H1 (cell line): ENCODE data around the gene ALDH1A3. TPM values are rescaled to one million over a fixed set of nuclear protein-coding genes. Genes with fewer than 3 reads are reported as not detected.
A peak's percentile ranks its signal among the peaks of the same experiment; 100 is the strongest.

Experiments
- CTCF ChIA-PET: fragments of 300-600 bp; sonication (Branson Sonifier 250); formaldehyde crosslinking; loops from one replicate; lab custom pipeline; 2021; ENCODE audit not compliant: partially characterized antibody; lab: Charles Lee
- POLR2A ChIA-PET: fragments of 300-600 bp; sonication (Branson Sonifier 250); formaldehyde crosslinking; loops from one replicate; lab custom pipeline; 2021; ENCODE audit warnings: inconsistent platforms; ENCODE audit not compliant: partially characterized antibody; lab: Charles Lee
- DNase-seq, 2 experiments: peaks; one replicate each; pipeline versions ENCODE4 v3.0.0 to v3.0.0-alpha.2; 2010 to 2022; ENCODE audit warnings: low spot score in 2 of 2, low read depth in 1 of 2, mixed read lengths in 1 of 2
- FAIRE-seq: peaks from 2 replicates; lab custom pipeline; 2011; peaks lifted over from hg19 to GRCh38; lab: Jason Lieb, UNC
- H2AFZ ChIP-seq: 2 replicates; pipeline ENCODE4 v1.8.1; 2012; ENCODE audit warnings: low read length, inconsistent platforms
- H2AK5ac ChIP-seq: 2 replicates; pipeline ENCODE4 v1.6.1; 2013; ENCODE audit warnings: low read depth, low read length
- H2BK120ac ChIP-seq: replicated peaks from 2 replicates; pipeline ENCODE3; 2013; ENCODE audit warnings: low read depth, low read length, inconsistent platforms
- H2BK12ac ChIP-seq: 2 replicates; pipeline ENCODE4 v1.6.1; 2013; ENCODE audit warnings: low read depth, low read length
- H2BK15ac ChIP-seq: 2 replicates; pipeline ENCODE4 v1.6.1; 2013; ENCODE audit warnings: low read length
- H2BK20ac ChIP-seq: 2 replicates; pipeline ENCODE4 v1.6.1; 2013; ENCODE audit warnings: low read length
- H2BK5ac ChIP-seq: 2 replicates; pipeline ENCODE4 v1.6.1; 2013; ENCODE audit warnings: low read depth, low read length
- H3K14ac ChIP-seq: 2 replicates; pipeline ENCODE4 v1.6.1; 2013; ENCODE audit warnings: inconsistent platforms; ENCODE audit not compliant: insufficient read length
- H3K18ac ChIP-seq: 2 replicates; pipeline ENCODE4 v1.6.1; 2013; ENCODE audit warnings: low read length; ENCODE audit errors: extremely low read depth
- H3K23ac ChIP-seq: 2 replicates; pipeline ENCODE4 v1.6.1; 2013; ENCODE audit warnings: inconsistent platforms; ENCODE audit not compliant: insufficient read length
- H3K23me2 ChIP-seq: 2 replicates; pipeline ENCODE4 v1.6.1; 2013; ENCODE audit warnings: low read depth, low read length
- H3K27ac ChIP-seq: 2 replicates; pipeline ENCODE4 v1.6.1; 2011; ENCODE audit warnings: low read depth, low read length, inconsistent platforms
- H3K27me3 ChIP-seq, 4 experiments: replicated peaks in 1 of 4; 1 replicate in 1 of 4; 2 replicates in 3 of 4; pipeline versions ENCODE4 v1.6.1 to v1.8.1; 2011 to 2013; ENCODE audit warnings: low read length in 3 of 4, mild to moderate bottlenecking in 3 of 4, inconsistent platforms in 2 of 4, mixed read lengths in 2 of 4, moderate library complexity in 1 of 4; ENCODE audit not compliant: control insufficient read depth in 3 of 4, insufficient read depth in 3 of 4; ENCODE audit errors: extremely low read depth in 1 of 4
- H3K36me3 ChIP-seq, 4 experiments: 2 replicates each; pipeline versions ENCODE4 v1.6.1 to v1.8.1; 2011 to 2013; ENCODE audit warnings: mild to moderate bottlenecking in 4 of 4, low read length in 3 of 4, moderate library complexity in 2 of 4, control low read depth in 1 of 4, inconsistent platforms in 1 of 4; ENCODE audit not compliant: insufficient read depth in 4 of 4, control insufficient read depth in 2 of 4
- H3K4ac ChIP-seq: replicated peaks from 2 replicates; pipeline ENCODE3; 2013; ENCODE audit warnings: low read length, low read depth, mixed read lengths, inconsistent platforms; ENCODE audit not compliant: insufficient read length
- H3K4me1 ChIP-seq, 4 experiments: replicated peaks in 1 of 4; 1 replicate in 1 of 4; 2 replicates in 3 of 4; pipeline versions ENCODE4 v1.6.1 to v1.8.1; 2011 to 2013; ENCODE audit warnings: low read length in 3 of 4, inconsistent platforms in 2 of 4, mixed read lengths in 1 of 4; ENCODE audit not compliant: insufficient read depth in 4 of 4, control insufficient read depth in 3 of 4
- H3K4me2 ChIP-seq, 2 experiments: 2 replicates each; pipeline versions ENCODE4 v1.6.1 to v1.8.1; 2011 to 2013; ENCODE audit warnings: low read depth in 2 of 2, low read length in 2 of 2, control low read depth in 1 of 2, inconsistent platforms in 1 of 2, mild to moderate bottlenecking in 1 of 2; ENCODE audit not compliant: insufficient read depth in 1 of 2
- H3K4me3 ChIP-seq, 4 experiments: fragments of 200-600, 300-600 bp in 1 of 4; sonication (generic), shearing (Covaris generic), sonication (Bioruptor Twin) in 1 of 4; 2 replicates each; pipeline versions ENCODE4 v1.5.1 to v1.8.1; 2011 to 2016; ENCODE audit warnings: low read length in 4 of 4, low read depth in 3 of 4, control low read depth in 2 of 4, inconsistent platforms in 2 of 4, mild to moderate bottlenecking in 2 of 4, mixed read lengths in 1 of 4, moderate library complexity in 1 of 4; ENCODE audit not compliant: insufficient read depth in 2 of 4; ENCODE audit errors: extremely low read depth in 1 of 4
- H3K56ac ChIP-seq: replicated peaks from 2 replicates; pipeline ENCODE3; 2013; ENCODE audit warnings: low read depth, mild to moderate bottlenecking, mixed read lengths, low read length, inconsistent platforms; ENCODE audit not compliant: insufficient read length
- H3K79me1 ChIP-seq: 2 replicates; pipeline ENCODE4 v1.6.1; 2013; ENCODE audit warnings: low read depth, low read length, control low read depth
- H3K79me2 ChIP-seq, 2 experiments: 2 replicates each; pipeline versions ENCODE4 v1.6.1 to v1.8.1; 2012 to 2013; ENCODE audit warnings: low read length in 2 of 2, mild to moderate bottlenecking in 2 of 2, inconsistent platforms in 1 of 2; ENCODE audit not compliant: insufficient read depth in 2 of 2, control insufficient read depth in 1 of 2
- H3K9ac ChIP-seq, 4 experiments: replicated peaks in 1 of 4; 1 replicate in 1 of 4; 2 replicates in 3 of 4; pipeline versions ENCODE4 v1.6.1 to v1.8.1; 2011 to 2013; ENCODE audit warnings: low read depth in 3 of 4, low read length in 3 of 4, control low read depth in 2 of 4, mild to moderate bottlenecking in 2 of 4, moderate library complexity in 2 of 4, inconsistent platforms in 1 of 4; ENCODE audit errors: extremely low read depth in 1 of 4
- H3K9me3 ChIP-seq, 2 experiments: 2 replicates each; pipeline versions ENCODE4 v1.6.1 to v1.8.1; 2012 to 2013; ENCODE audit warnings: mild to moderate bottlenecking in 2 of 2, moderate library complexity in 2 of 2, control low read depth in 1 of 2, inconsistent platforms in 1 of 2, low read depth in 1 of 2, low read length in 1 of 2, mixed read lengths in 1 of 2; ENCODE audit not compliant: insufficient read depth in 2 of 2
- H4K20me1 ChIP-seq, 2 experiments: replicated peaks in 1 of 2; 2 replicates each; pipeline versions ENCODE3 to v1.8.1; 2011 to 2013; ENCODE audit warnings: inconsistent platforms in 2 of 2, low read length in 2 of 2, mild to moderate bottlenecking in 1 of 2; ENCODE audit not compliant: insufficient read depth in 2 of 2, control insufficient read depth in 1 of 2
- H4K5ac ChIP-seq: 2 replicates; pipeline ENCODE4 v1.6.1; 2013; ENCODE audit warnings: low read length, low read depth, mixed read lengths, inconsistent platforms; ENCODE audit not compliant: insufficient read length
- H4K8ac ChIP-seq: 2 replicates; pipeline ENCODE4 v1.8.0; 2013; ENCODE audit warnings: mild to moderate bottlenecking, moderate library complexity, low read length, inconsistent platforms; ENCODE audit not compliant: insufficient read depth; ENCODE audit errors: extremely low read depth
- H4K91ac ChIP-seq: replicated peaks from 2 replicates; pipeline ENCODE3; 2013; ENCODE audit warnings: low read length, mixed read lengths, inconsistent platforms; ENCODE audit not compliant: insufficient read length
- CHD2 ChIP-seq: IDR thresholded peaks from 2 replicates; pipeline ENCODE4 v1.6.1; 2012; ENCODE audit warnings: low read length, improper control_type of control experiment
- JUND ChIP-seq: IDR thresholded peaks from 2 replicates; pipeline ENCODE4 v1.6.1; 2011; ENCODE audit warnings: mild to moderate bottlenecking, improper control_type of control experiment, low read length
- MAX ChIP-seq: IDR thresholded peaks from 2 replicates; pipeline ENCODE4 v1.6.1; 2012; ENCODE audit warnings: inconsistent platforms
- RAD21 ChIP-seq, 2 experiments: IDR thresholded peaks in 1 of 2; conservative IDR thresholded peaks in 1 of 2; 2 replicates each; pipeline ENCODE4 v1.6.1; 2011; ENCODE audit warnings: low read depth in 2 of 2, low read length in 2 of 2, improper control_type of control experiment in 1 of 2, inconsistent platforms in 1 of 2, mild to moderate bottlenecking in 1 of 2, moderate library complexity in 1 of 2
- RFX5 ChIP-seq: IDR thresholded peaks from 2 replicates; pipeline ENCODE4 v1.6.1; 2011; ENCODE audit warnings: low read depth, low read length, improper control_type of control experiment, borderline replicate concordance
- SP4 ChIP-seq: IDR thresholded peaks from 2 replicates; pipeline ENCODE4 v1.6.1; 2012; ENCODE audit warnings: low read length, inconsistent platforms
- SRF ChIP-seq: IDR thresholded peaks from 2 replicates; pipeline ENCODE4 v1.6.1; 2011; ENCODE audit warnings: mild to moderate bottlenecking, low read depth, low read length, moderate library complexity
- TAF1 ChIP-seq: IDR thresholded peaks from 2 replicates; pipeline ENCODE4 v1.6.1; 2011; ENCODE audit warnings: mild to moderate bottlenecking, low read depth, low read length
- TAF7 ChIP-seq: optimal IDR thresholded peaks from 2 replicates; pipeline ENCODE3; 2011; ENCODE audit warnings: low read depth, mild to moderate bottlenecking, inconsistent platforms, low read length, moderate library complexity, borderline replicate concordance
- TCF12 ChIP-seq: IDR thresholded peaks from 2 replicates; pipeline ENCODE4 v1.6.1; 2011; ENCODE audit warnings: low read depth, mild to moderate bottlenecking, low read length
- TEAD4 ChIP-seq: IDR thresholded peaks from 2 replicates; pipeline ENCODE4 v1.6.1; 2012; ENCODE audit warnings: low read depth, low read length, inconsistent platforms, mixed read lengths
- polyA plus RNA-seq, 7 experiments: library from polyadenylated mRNA; depleted of rRNA in 3 of 7; stranded (reverse) in 5 of 7; unstranded in 2 of 7; fragments of >200 nt in 5 of 7; fragments of 200-250 nt in 2 of 7; gene quantifications; 1 replicate in 5 of 7; 2 replicates in 1 of 7; 4 replicates in 1 of 7; pipeline versions ENCODE4 v1.2.1 to v1.2.3, GENCODE V29; 2011 to 2013; ENCODE audit warnings: missing spikeins in 2 of 7, mixed read lengths in 2 of 7
- total RNA-seq: library from RNA; stranded (reverse); fragmentation: NEBNext Ultra II Directional; extraction: Animal tissue kit (Norgen Biotek cat#: 25700); gene quantifications from 2 replicates; pipeline ENCODE4 v1.2.1, GENCODE V29; 2021

ALDH1A3 gene
- total and polyA plus RNA-seq, 2 of the 8 experiments (the other 6 are each of a cell fraction or from before 2014, with no cell fraction given): 2.2 to 5.5 TPM

GRCh38 chr15:100934166-100934565 is 54.5 kb downstream of the ALDH1A3 start:
- Histone ChIP-seq H2BK12ac (no peak overlapping the region), H3K14ac (no peak overlapping the region), H3K9me3 (no peaks in the 10 kb centered on the region), H3K9ac (no peak overlapping the region), H4K8ac (no peak overlapping the region), H3K23me2 (no peaks in the 10 kb centered on the region), H3K4me2 (no peak overlapping the region), H3K4ac (no peak overlapping the region), H2BK5ac (no peak overlapping the region), H3K79me1 (no peaks in the 10 kb centered on the region; the same call in 1 of the 2 replicates), H3K4me1 (peaks cover 0 to 9% (median 5%) of the 10 kb centered on the region in 4 experiments; a peak in 4 of 7 replicates), H3K36me3 (no peaks in the 10 kb centered on the region), H4K20me1 (no peaks in the 10 kb centered on the region), H2AK5ac (no peak overlapping the region), H2BK20ac (no peak overlapping the region), H4K5ac (no peak overlapping the region), H2BK120ac (no peak overlapping the region), H3K23ac (no peak overlapping the region), H3K27me3 (no peaks in the 10 kb centered on the region), H3K18ac (no peak overlapping the region), H4K91ac (no peak overlapping the region), H2AFZ (no peak overlapping the region), H3K27ac (no peak overlapping the region), H2BK15ac (no peak overlapping the region), H3K4me3 (no peak overlapping the region), H3K79me2 (no peaks in the 10 kb centered on the region), H3K56ac (no peak overlapping the region)
- FAIRE-seq (no peak), DNase-seq (peak in 1 of 2 experiments; percentile 32)
- TF ChIP-seq TAF7 (no peak), RFX5 (no peak), TEAD4 (no peak), MAX (no peak), TCF12 (no peak), SP4 (no peak), CHD2 (no peak), JUND (no peak), SRF (no peak), RAD21 (IDR thresholded peaks at IDR 0.05 in 1 of 2, conservative IDR thresholded peaks at IDR 0.05 in 1 of 2; ENCODE audit: low read depth in 2 of 2, low read length in 2 of 2) (no peak), TAF1 (no peak)
- POLR2A ChIA-PET: no interaction called here
- CTCF ChIA-PET: interaction anchor here (0.6 to 3.8 kb wide), 7 partner anchors 13 to 1731 kb away, joined by 3 to 21 read pairs (median 4); partner anchors contain the start of gene LRRK1
